ENCODE data around the gene RCAN2. TPM values are rescaled to one million over a fixed set of nuclear protein-coding genes. Genes with fewer than 3 reads are reported as not detected.

RCAN2 gene
- polyA plus RNA-seq, 1 donor from 2014 or later = 37.4 TPM

DNA sequence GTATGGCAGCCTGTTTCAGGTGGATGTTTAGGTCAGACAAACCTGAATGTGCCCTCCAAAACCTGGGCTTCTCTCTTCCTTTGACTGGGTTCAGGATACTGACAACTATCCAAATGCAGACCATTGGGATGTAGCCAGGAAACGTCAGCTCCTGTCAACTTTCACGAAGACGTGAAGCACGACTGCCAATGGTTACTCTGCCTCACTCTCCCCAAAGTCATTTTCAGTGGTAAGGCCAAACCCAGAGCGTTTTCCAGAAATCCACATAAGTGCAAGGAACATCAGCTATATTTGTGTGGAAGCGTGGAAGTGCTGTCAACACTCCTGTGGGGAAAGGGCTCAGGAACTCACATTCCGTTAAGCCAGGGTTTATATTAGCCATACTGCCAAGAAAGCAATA, 20.1 kb upstream of the RCAN2 start:
- no peak overlapping the region for H3K27ac ChIP-seq (ENCODE audit: low read length)
- H3K9me3 ChIP-seq (ENCODE audit: low read length) = no peaks in the 10 kb centered on the region

DNA sequence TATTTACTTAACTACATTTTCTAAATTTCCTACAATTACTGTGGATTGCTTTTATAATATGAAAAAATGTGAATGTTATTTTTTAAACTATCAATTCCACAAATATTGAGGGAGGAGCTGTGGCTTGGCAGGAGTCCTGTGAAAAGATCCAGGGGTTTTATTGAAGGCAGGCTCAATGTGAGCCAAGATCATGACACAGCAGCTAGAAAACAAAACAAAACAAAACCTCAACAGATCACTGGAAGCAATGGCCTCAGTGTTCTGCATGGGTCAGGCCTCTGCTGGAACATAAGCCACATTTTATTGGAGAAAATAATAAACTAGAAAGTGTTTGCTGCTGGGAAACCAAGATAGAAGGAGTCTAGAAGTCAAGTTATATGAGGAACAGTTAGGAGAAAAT, 19.4 kb upstream of the RCAN2 start:
- H3K4me3 ChIP-seq (ENCODE audit: low read length) = no peak overlapping the region
- H3K9me3 ChIP-seq (ENCODE audit: low read length) = no peaks in the 10 kb centered on the region
- H3K4me2 ChIP-seq (ENCODE audit: low read length) = no peak overlapping the region
- H4K20me1 ChIP-seq (ENCODE audit: insufficient read depth) = no peaks in the 10 kb centered on the region
- H3K36me3 ChIP-seq (ENCODE audit: insufficient read depth, low read length) = no peaks in the 10 kb centered on the region
- H3K27me3 ChIP-seq (ENCODE audit: insufficient read depth, low read depth, low read length) = no peaks in the 10 kb centered on the region
- no peaks in the 10 kb centered on the region for H3K79me2 ChIP-seq (replicated peaks; ENCODE audit: insufficient read depth, low read length)
- no peaks in the 10 kb centered on the region for H3F3A ChIP-seq (ENCODE audit: insufficient read depth, low read length, poor library complexity, severe bottlenecking)
- H3K9me2 ChIP-seq (ENCODE audit: insufficient read depth, low read length) = no peaks in the 10 kb centered on the region
- H3K27ac ChIP-seq (ENCODE audit: low read length) = no peak overlapping the region
- TF ChIP-seq POLR2AphosphoS5 (IDR thresholded peaks at IDR 0.05) (no peak), RAD21 (conservative IDR thresholded peaks at IDR 0.05) (no peak), EP300 (conservative IDR thresholded peaks at IDR 0.05; ENCODE audit: poor library complexity, severe bottlenecking) (no peak), SMC3 (conservative IDR thresholded peaks at IDR 0.05; ENCODE audit: poor library complexity) (no peak), MXI1 (conservative IDR thresholded peaks at IDR 0.05; ENCODE audit: poor library complexity, severe bottlenecking) (no peak), TAF1 (IDR thresholded peaks at IDR 0.05; ENCODE audit: low read depth) (no peak), EZH2 (IDR thresholded peaks at IDR 0.05; ENCODE audit: borderline replicate concordance, insufficient read depth, low read length, poor library complexity, severe bottlenecking) (no peak)
- TF ChIP-seq, protein P1, sequence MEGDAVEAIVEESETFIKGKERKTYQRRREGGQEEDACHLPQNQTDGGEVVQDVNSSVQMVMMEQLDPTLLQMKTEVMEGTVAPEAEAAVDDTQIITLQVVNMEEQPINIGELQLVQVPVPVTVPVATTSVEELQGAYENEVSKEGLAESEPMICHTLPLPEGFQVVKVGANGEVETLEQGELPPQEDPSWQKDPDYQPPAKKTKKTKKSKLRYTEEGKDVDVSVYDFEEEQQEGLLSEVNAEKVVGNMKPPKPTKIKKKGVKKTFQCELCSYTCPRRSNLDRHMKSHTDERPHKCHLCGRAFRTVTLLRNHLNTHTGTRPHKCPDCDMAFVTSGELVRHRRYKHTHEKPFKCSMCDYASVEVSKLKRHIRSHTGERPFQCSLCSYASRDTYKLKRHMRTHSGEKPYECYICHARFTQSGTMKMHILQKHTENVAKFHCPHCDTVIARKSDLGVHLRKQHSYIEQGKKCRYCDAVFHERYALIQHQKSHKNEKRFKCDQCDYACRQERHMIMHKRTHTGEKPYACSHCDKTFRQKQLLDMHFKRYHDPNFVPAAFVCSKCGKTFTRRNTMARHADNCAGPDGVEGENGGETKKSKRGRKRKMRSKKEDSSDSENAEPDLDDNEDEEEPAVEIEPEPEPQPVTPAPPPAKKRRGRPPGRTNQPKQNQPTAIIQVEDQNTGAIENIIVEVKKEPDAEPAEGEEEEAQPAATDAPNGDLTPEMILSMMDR (IDR thresholded peaks at IDR 0.05; ENCODE audit: poor library complexity, severe bottlenecking) = no peak
- TF ChIP-seq, protein P2, sequence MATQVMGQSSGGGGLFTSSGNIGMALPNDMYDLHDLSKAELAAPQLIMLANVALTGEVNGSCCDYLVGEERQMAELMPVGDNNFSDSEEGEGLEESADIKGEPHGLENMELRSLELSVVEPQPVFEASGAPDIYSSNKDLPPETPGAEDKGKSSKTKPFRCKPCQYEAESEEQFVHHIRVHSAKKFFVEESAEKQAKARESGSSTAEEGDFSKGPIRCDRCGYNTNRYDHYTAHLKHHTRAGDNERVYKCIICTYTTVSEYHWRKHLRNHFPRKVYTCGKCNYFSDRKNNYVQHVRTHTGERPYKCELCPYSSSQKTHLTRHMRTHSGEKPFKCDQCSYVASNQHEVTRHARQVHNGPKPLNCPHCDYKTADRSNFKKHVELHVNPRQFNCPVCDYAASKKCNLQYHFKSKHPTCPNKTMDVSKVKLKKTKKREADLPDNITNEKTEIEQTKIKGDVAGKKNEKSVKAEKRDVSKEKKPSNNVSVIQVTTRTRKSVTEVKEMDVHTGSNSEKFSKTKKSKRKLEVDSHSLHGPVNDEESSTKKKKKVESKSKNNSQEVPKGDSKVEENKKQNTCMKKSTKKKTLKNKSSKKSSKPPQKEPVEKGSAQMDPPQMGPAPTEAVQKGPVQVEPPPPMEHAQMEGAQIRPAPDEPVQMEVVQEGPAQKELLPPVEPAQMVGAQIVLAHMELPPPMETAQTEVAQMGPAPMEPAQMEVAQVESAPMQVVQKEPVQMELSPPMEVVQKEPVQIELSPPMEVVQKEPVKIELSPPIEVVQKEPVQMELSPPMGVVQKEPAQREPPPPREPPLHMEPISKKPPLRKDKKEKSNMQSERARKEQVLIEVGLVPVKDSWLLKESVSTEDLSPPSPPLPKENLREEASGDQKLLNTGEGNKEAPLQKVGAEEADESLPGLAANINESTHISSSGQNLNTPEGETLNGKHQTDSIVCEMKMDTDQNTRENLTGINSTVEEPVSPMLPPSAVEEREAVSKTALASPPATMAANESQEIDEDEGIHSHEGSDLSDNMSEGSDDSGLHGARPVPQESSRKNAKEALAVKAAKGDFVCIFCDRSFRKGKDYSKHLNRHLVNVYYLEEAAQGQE (IDR thresholded peaks at IDR 0.05; ENCODE audit: borderline replicate concordance) = no peak
- no peak overlapping the region for H3K9ac ChIP-seq (ENCODE audit: low read length)
- no peak overlapping the region for H2AFZ ChIP-seq (ENCODE audit: low read depth, low read length)

More for the DNA sequence above, 20.1 kb upstream of the RCAN2 start:
- TF ChIP-seq, protein P1 (IDR thresholded peaks at IDR 0.05; ENCODE audit: poor library complexity, severe bottlenecking) = no peak
- no peak for TF ChIP-seq POLR2AphosphoS5 (IDR thresholded peaks at IDR 0.05)
- no peak for TF ChIP-seq EZH2 (IDR thresholded peaks at IDR 0.05; ENCODE audit: borderline replicate concordance, insufficient read depth, low read length, poor library complexity, severe bottlenecking)
- no peak for TF ChIP-seq MXI1 (conservative IDR thresholded peaks at IDR 0.05; ENCODE audit: poor library complexity, severe bottlenecking)
- TF ChIP-seq, protein P2 (IDR thresholded peaks at IDR 0.05; ENCODE audit: borderline replicate concordance) = no peak
- H3K36me3 ChIP-seq (ENCODE audit: insufficient read depth, low read length) = no peaks in the 10 kb centered on the region
- no peaks in the 10 kb centered on the region for H3F3A ChIP-seq (ENCODE audit: insufficient read depth, low read length, poor library complexity, severe bottlenecking)
- no peaks in the 10 kb centered on the region for H4K20me1 ChIP-seq (ENCODE audit: insufficient read depth)
- H3K4me3 ChIP-seq (ENCODE audit: low read length) = no peak overlapping the region
- H3K79me2 ChIP-seq (replicated peaks; ENCODE audit: insufficient read depth, low read length) = no peaks in the 10 kb centered on the region
- H3K9me2 ChIP-seq (ENCODE audit: insufficient read depth, low read length) = no peaks in the 10 kb centered on the region
- H3K4me2 ChIP-seq (ENCODE audit: low read length) = no peak overlapping the region
- H3K9ac ChIP-seq (ENCODE audit: low read length) = no peak overlapping the region
- no peak overlapping the region for H2AFZ ChIP-seq (ENCODE audit: low read depth, low read length)
- H3K27me3 ChIP-seq (ENCODE audit: insufficient read depth, low read depth, low read length) = no peaks in the 10 kb centered on the region
